Esophagus (tissue), 2 donors: ENCODE measurements around the gene SORBS1. TPM values are rescaled to one million over a fixed set of nuclear protein-coding genes. Genes with fewer than 3 reads are reported as not detected.

Experiments
- H3K27ac ChIP-seq, 2 donors: one replicate each; pipeline ENCODE4 v1.5.1; 2013; ENCODE audit warnings: low read depth in 2 of 2, mild to moderate bottlenecking in 2 of 2, inconsistent platforms in 1 of 2, low read length in 1 of 2, moderate library complexity in 1 of 2
- H3K27me3 ChIP-seq, 2 donors: one replicate each; pipeline ENCODE4 v1.6.1; 2013; ENCODE audit warnings: low read length in 2 of 2, control low read depth in 1 of 2, mild to moderate bottlenecking in 1 of 2; ENCODE audit not compliant: insufficient read depth in 2 of 2, control insufficient read depth in 1 of 2
- H3K36me3 ChIP-seq, 2 donors: one replicate each; pipeline ENCODE4 v1.6.1; 2013; ENCODE audit warnings: low read length in 1 of 2; ENCODE audit not compliant: control insufficient read depth in 2 of 2, insufficient read depth in 2 of 2
- H3K4me1 ChIP-seq, 2 donors: one replicate each; pipeline ENCODE4 v1.6.1; 2013; ENCODE audit warnings: low read length in 1 of 2; ENCODE audit not compliant: control insufficient read depth in 2 of 2, insufficient read depth in 2 of 2
- H3K4me3 ChIP-seq, 2 donors: one replicate each; pipeline ENCODE4 v1.5.1; 2013; ENCODE audit warnings: low read length in 2 of 2, mild to moderate bottlenecking in 2 of 2, low read depth in 1 of 2, moderate library complexity in 1 of 2
- H3K9me3 ChIP-seq, 2 donors: one replicate each; pipeline ENCODE4 v1.6.1; 2013; ENCODE audit warnings: mild to moderate bottlenecking in 2 of 2, low read depth in 1 of 2, low read length in 1 of 2, moderate library complexity in 1 of 2; ENCODE audit not compliant: control insufficient read depth in 2 of 2, insufficient read depth in 1 of 2
- WGBS, 2 donors: extraction: QIAGEN DNeasy Blood & Tissue Kit; methylation state at CpG; one replicate each; pipeline ENCODE4 v1.1.7; 2013; 5-methylcytosine and 5-hydroxymethylcytosine counted together
- polyA plus RNA-seq, 2 donors: library from polyadenylated mRNA; stranded (reverse); fragments of 200-250 nt; gene quantifications; one replicate each; pipeline ENCODE4 v1.2.3, GENCODE V29; 2013
- donor health status: healthy with polysubstance abuse.
- donor health status: Bipolar disorder and iron deficiency.

SORBS1 gene
- polyA plus RNA-seq, 2 donors, result 32.7 to 66.3 TPM

- WGBS, 2 donors, result 68 to 70% methylated on average over 6 of the region's 6 CpGs
- H3K4me1 ChIP-seq, result peaks cover 0 to 10% of the 10 kb centered on the region in 2 donors
- peaks cover 0 to 1% of the 10 kb centered on the region in 2 donors for H3K36me3 ChIP-seq
- H3K4me3 ChIP-seq, result no peak overlapping the region
- H3K27me3 ChIP-seq, result no peaks in the 10 kb centered on the region
- H3K27ac ChIP-seq, result peak overlapping the region; percentile 1 to 60
- H3K9me3 ChIP-seq, result no peaks in the 10 kb centered on the region
Measured at GRCh38 chr10:95278061-95278988, 282.8 kb downstream of the SORBS1 start.

- Histone ChIP-seq H3K9me3 (no peaks in the 10 kb centered on the region), H3K4me1 (peaks cover 0 to 14% of the 10 kb centered on the region in 2 donors), H3K27ac (peak overlapping the region; percentile 57 to 60), H3K27me3 (no peaks in the 10 kb centered on the region), H3K4me3 (no peak overlapping the region), H3K36me3 (peaks cover 0 to 1% of the 10 kb centered on the region in 2 donors)
- 55 to 60% methylated on average over 3 of the region's 3 CpGs for WGBS, 2 donors
Measured at GRCh38 chr10:95277614-95278013, 283.6 kb downstream of the SORBS1 start.

- Histone ChIP-seq H3K9me3 (no peaks in the 10 kb centered on the region), H3K27me3 (no peaks in the 10 kb centered on the region), H3K4me1 (peaks cover 0 to 14% of the 10 kb centered on the region in 2 donors), H3K27ac (peak overlapping the region in 1 of 2 donors; percentile 60), H3K4me3 (no peak overlapping the region), H3K36me3 (peaks cover 0 to 1% of the 10 kb centered on the region in 2 donors)
- WGBS, 2 donors, result 57 to 73% methylated on average over 1 of the region's 1 CpG
Measured at GRCh38 chr10:95277201-95277570, 284.0 kb downstream of the SORBS1 start.

GRCh38 chr10:95276367-95277200, 284.6 kb downstream of the SORBS1 start:
- Histone ChIP-seq H3K36me3 (peaks cover 0 to 1% of the 10 kb centered on the region in 2 donors), H3K4me1 (peaks cover 0 to 14% of the 10 kb centered on the region in 2 donors), H3K4me3 (no peak overlapping the region), H3K27me3 (no peaks in the 10 kb centered on the region), H3K27ac (peak overlapping the region; percentile 74 to 79), H3K9me3 (no peaks in the 10 kb centered on the region)
- WGBS, 2 donors, result 74 to 79% methylated on average over 8 of the region's 8 CpGs

- no peaks in the 10 kb centered on the region for H3K27me3 ChIP-seq
- H3K9me3 ChIP-seq, result no peaks in the 10 kb centered on the region
- peaks cover 0 to 14% of the 10 kb centered on the region in 2 donors for H3K4me1 ChIP-seq
- H3K27ac ChIP-seq, result peak overlapping the region; percentile 74 to 79
- WGBS, 2 donors, result 41 to 47% methylated on average over 1 of the region's 1 CpG
- H3K4me3 ChIP-seq, result no peak overlapping the region
- H3K36me3 ChIP-seq, result peaks cover 1 to 3% of the 10 kb centered on the region in 2 donors
Measured at GRCh38 chr10:95275726-95276366, 285.3 kb downstream of the SORBS1 start.

GRCh38 chr10:95273393-95274312, 287.5 kb downstream of the SORBS1 start:
- Histone ChIP-seq H3K27ac (peak overlapping the region; percentile 90 to 94), H3K4me1 (peaks cover 0 to 14% of the 10 kb centered on the region in 2 donors), H3K36me3 (peaks cover 3 to 5% of the 10 kb centered on the region in 2 donors), H3K9me3 (no peaks in the 10 kb centered on the region), H3K27me3 (no peaks in the 10 kb centered on the region), H3K4me3 (no peak overlapping the region)
- 25 to 40% methylated on average over 13 of the region's 13 CpGs for WGBS, 2 donors

GRCh38 chr10:95268438-95268837, 292.7 kb downstream of the SORBS1 start:
- H3K36me3 ChIP-seq, result peaks cover 3 to 8% of the 10 kb centered on the region in 2 donors
- H3K4me1 ChIP-seq, result peaks cover 6 to 7% of the 10 kb centered on the region in 2 donors
- peak overlapping the region; percentile 82 to 95 for H3K27ac ChIP-seq
- 39 to 44% methylated on average over 12 of the region's 12 CpGs for WGBS, 2 donors
- no peaks in the 10 kb centered on the region for H3K27me3 ChIP-seq
- no peak overlapping the region for H3K4me3 ChIP-seq
- H3K9me3 ChIP-seq, result no peaks in the 10 kb centered on the region

- H3K9me3 ChIP-seq, result no peaks in the 10 kb centered on the region
- peaks cover 3 to 14% of the 10 kb centered on the region in 2 donors for H3K36me3 ChIP-seq
- no peak overlapping the region for H3K27ac ChIP-seq
- H3K4me1 ChIP-seq, result peaks cover 2 to 7% of the 10 kb centered on the region in 2 donors
- 62 to 74% methylated on average over 3 of the region's 3 CpGs for WGBS, 2 donors
- no peaks in the 10 kb centered on the region for H3K27me3 ChIP-seq
- H3K4me3 ChIP-seq, result no peak overlapping the region
Measured at GRCh38 chr10:95267251-95267650, 293.9 kb downstream of the SORBS1 start.
